Endothelial cell of umbilical vein (primary cell): ENCODE results near the gene SNX2. TPM values are rescaled to one million over a fixed set of nuclear protein-coding genes. Genes with fewer than 3 reads are reported as not detected.

Experiments
- BruUV-seq: library from RNA; stranded (reverse); fragments of 400-500 nt; replicated peaks from 2 replicates; lab custom pipeline; 2021; lab: Mats Ljungman, UMichigan
- CTCF ChIA-PET: fragments of 300-600, 350-600 bp; sonication (Branson Sonifier 250); formaldehyde crosslinking; loops from one replicate; lab custom pipeline; 2021; ENCODE audit warnings: antibody characterized with exemption, inconsistent platforms; lab: Charles Lee
- POLR2A ChIA-PET: fragments of 300-600, 350-600 bp; sonication (Branson Sonifier 250); formaldehyde crosslinking; loops from one replicate; lab custom pipeline; 2021; ENCODE audit warnings: antibody characterized with exemption, inconsistent platforms; lab: Charles Lee
- DNase-seq: peaks from one replicate; pipeline ENCODE4 v3.0.0-alpha.2; 2011; ENCODE audit warnings: low read depth, low spot score
- FAIRE-seq: peaks from 2 replicates; lab custom pipeline; 2011; peaks lifted over from hg19 to GRCh38; lab: Jason Lieb, UNC
- H2AFZ ChIP-seq: 2 replicates; pipeline ENCODE4 v1.6.0; 2012; ENCODE audit warnings: low read depth, low read length, control low read depth, inconsistent platforms
- H3K27ac ChIP-seq: 2 replicates; pipeline ENCODE4 v1.5.1; 2011; ENCODE audit warnings: low read depth, mild to moderate bottlenecking, control low read depth, low read length, moderate library complexity; ENCODE audit not compliant: insufficient read depth
- H3K27me3 ChIP-seq, 2 experiments: 2 replicates each; pipeline versions ENCODE4 v1.6.0 to v1.6.1; 2011; ENCODE audit warnings: low read length in 2 of 2, mixed read lengths in 1 of 2; ENCODE audit not compliant: control insufficient read depth in 2 of 2, insufficient read depth in 2 of 2
- H3K36me3 ChIP-seq, 2 experiments: 2 replicates in 1 of 2; 3 replicates in 1 of 2; pipeline ENCODE4 v1.5.1; 2011; ENCODE audit warnings: low read length in 2 of 2, mild to moderate bottlenecking in 1 of 2, moderate library complexity in 1 of 2; ENCODE audit not compliant: control insufficient read depth in 2 of 2, insufficient read depth in 2 of 2; ENCODE audit errors: extremely low read depth in 1 of 2
- H3K4me1 ChIP-seq: 3 replicates; pipeline ENCODE4 v1.5.1; 2011; ENCODE audit warnings: mild to moderate bottlenecking, low read length; ENCODE audit not compliant: control insufficient read depth, insufficient read depth; ENCODE audit errors: extremely low read depth
- H3K4me2 ChIP-seq: 2 replicates; pipeline ENCODE4 v1.6.1; 2011; ENCODE audit warnings: low read length, control low read depth, mixed read lengths; ENCODE audit not compliant: insufficient read depth
- H3K4me3 ChIP-seq, 3 experiments: fragments of 200-600 bp in 1 of 3; sonication (generic), shearing (Covaris generic) in 1 of 3; replicated peaks in 1 of 3; 2 replicates each; pipeline ENCODE4 v1.5.1; 2011 to 2016; ENCODE audit warnings: control low read depth in 3 of 3, low read length in 3 of 3, mild to moderate bottlenecking in 2 of 3, inconsistent platforms in 1 of 3, low read depth in 1 of 3, moderate library complexity in 1 of 3; ENCODE audit not compliant: insufficient read depth in 1 of 3
- H3K79me2 ChIP-seq: 2 replicates; pipeline ENCODE4 v1.6.0; 2012; ENCODE audit warnings: low read length, inconsistent platforms; ENCODE audit not compliant: control insufficient read depth, insufficient read depth
- H3K9ac ChIP-seq: replicated peaks from 2 replicates; pipeline ENCODE3; 2011; ENCODE audit warnings: low read length, control low read depth; ENCODE audit not compliant: insufficient read depth; ENCODE audit errors: extremely low read depth
- H3K9me1 ChIP-seq: replicated peaks from 3 replicates; pipeline ENCODE4 v1.6.0; 2011; ENCODE audit warnings: mild to moderate bottlenecking, low read length; ENCODE audit not compliant: control insufficient read depth, insufficient read depth; ENCODE audit errors: extremely low read depth
- H3K9me3 ChIP-seq: replicated peaks from 2 replicates; pipeline ENCODE4 v1.5.1; 2012; ENCODE audit warnings: low read length, inconsistent platforms; ENCODE audit not compliant: control insufficient read depth, insufficient read depth
- H4K20me1 ChIP-seq: replicated peaks from 2 replicates; pipeline ENCODE3; 2011; ENCODE audit warnings: mild to moderate bottlenecking, low read length; ENCODE audit not compliant: control insufficient read depth, insufficient read depth; ENCODE audit errors: extremely low read depth
- CTCF ChIP-seq, 2 donors: IDR thresholded peaks; 1 replicate in 1 of 2; 2 replicates in 1 of 2; pipeline ENCODE4 v1.5.1; 2011; ENCODE audit warnings: low read length in 2 of 2, mild to moderate bottlenecking in 2 of 2, moderate library complexity in 2 of 2, control low read depth in 1 of 2, inconsistent platforms in 1 of 2, low read depth in 1 of 2; ENCODE audit not compliant: insufficient read depth in 1 of 2; ENCODE audit errors: extremely low read depth in 1 of 2
- FOS ChIP-seq: IDR thresholded peaks from 2 replicates; pipeline ENCODE4 v1.6.1; 2011; ENCODE audit warnings: mild to moderate bottlenecking, low read length, moderate library complexity, borderline replicate concordance; ENCODE audit not compliant: insufficient read depth
- GATA2 ChIP-seq: IDR thresholded peaks from 2 replicates; pipeline ENCODE4 v1.7.0; 2011; ENCODE audit warnings: low read depth, mild to moderate bottlenecking, moderate library complexity, mixed read lengths, low read length; ENCODE audit not compliant: insufficient read length, insufficient read depth
- POLR2AphosphoS5 ChIP-seq: IDR thresholded peaks from 2 replicates; pipeline ENCODE4 v1.6.1; 2012; ENCODE audit warnings: low read depth, mild to moderate bottlenecking, control low read depth, low read length, moderate library complexity; ENCODE audit not compliant: insufficient read depth
- dilution Hi-C: fragments of 300-500 bp; cut with MboI; formaldehyde crosslinking; loops from one replicate; pipeline ENCODE4 v1.15.0; 2019; ENCODE audit warnings: low sequenced_read_pairs; ENCODE audit not compliant: extremely low pct_ligation_motif_present
- intact Hi-C: fragments of 100-400 bp; cut with micrococcal nuclease; formaldehyde crosslinking; loops from one replicate; pipeline ENCODE4 v1.10.0; 2022
- polyA plus RNA-seq, 4 experiments: library from polyadenylated mRNA; depleted of rRNA in 3 of 4; stranded (reverse) in 3 of 4; unstranded in 1 of 4; fragments of >200 nt; gene quantifications; 2 replicates each; pipeline versions ENCODE4 v1.2.1 to v1.2.3, GENCODE V29; 2011 to 2012; ENCODE audit warnings: missing spikeins in 1 of 4
- total RNA-seq: library from RNA; stranded (reverse); gene quantifications from 2 replicates; pipeline ENCODE4 v1.2.3, GENCODE V29; 2021

The SNX2 gene
- total and polyA plus RNA-seq, 2 donors (not counting 3 experiments of a cell fraction or from before 2014, with no cell fraction given): 14.4 to 51.2 TPM

DNA sequence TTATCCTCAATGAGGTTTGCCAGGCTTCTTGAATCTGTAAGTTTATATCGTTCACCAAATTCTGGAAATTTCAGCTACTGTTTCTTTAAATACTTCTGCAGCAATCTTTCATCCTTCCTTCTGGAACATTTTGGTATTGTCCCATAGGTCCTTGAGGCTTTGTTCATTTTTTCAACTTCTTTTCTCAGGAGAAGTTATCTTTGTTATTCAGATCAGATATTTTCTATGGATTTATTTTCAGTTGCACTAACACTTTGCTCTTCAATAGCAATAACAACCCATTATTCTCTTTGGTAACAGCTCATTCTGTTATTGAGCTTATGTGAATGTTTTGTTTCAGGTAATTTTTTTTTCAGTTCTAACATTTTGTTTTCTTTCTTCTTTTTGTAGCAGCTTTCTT, 13.5 kb downstream of the SNX2 start:
- FAIRE-seq (no peak), DNase-seq (no peak)
- H4K20me1 ChIP-seq: peaks cover 11% of the 10 kb centered on the region
- no peaks in the 10 kb centered on the region for H3K36me3 ChIP-seq
- H3K27me3 ChIP-seq: no peaks in the 10 kb centered on the region
- H2AFZ ChIP-seq: no peak overlapping the region
- no peak overlapping the region for H3K4me3 ChIP-seq
- H3K27ac ChIP-seq: no peak overlapping the region
- BruUV-seq: no TSS peak
- ChIA-PET POLR2A (no interaction called here), CTCF (interaction anchor here (1.1 kb wide), 1 partner anchor 84 kb away, joined by 3 read pairs; no protein-coding TSS in a partner anchor)
- TF ChIP-seq GATA2 (no peak), FOS (no peak), POLR2AphosphoS5 (no peak)
- intact Hi-C loops (no loop called here), dilution Hi-C loops (no loop called here)
- H3K79me2 ChIP-seq: peaks cover 26% of the 10 kb centered on the region
- H3K9me1 ChIP-seq: no peaks in the 10 kb centered on the region
- H3K9ac ChIP-seq: no peak overlapping the region
- no peaks in the 10 kb centered on the region for H3K9me3 ChIP-seq
- no peak overlapping the region for H3K4me2 ChIP-seq
- H3K4me1 ChIP-seq: no peaks in the 10 kb centered on the region

DNA sequence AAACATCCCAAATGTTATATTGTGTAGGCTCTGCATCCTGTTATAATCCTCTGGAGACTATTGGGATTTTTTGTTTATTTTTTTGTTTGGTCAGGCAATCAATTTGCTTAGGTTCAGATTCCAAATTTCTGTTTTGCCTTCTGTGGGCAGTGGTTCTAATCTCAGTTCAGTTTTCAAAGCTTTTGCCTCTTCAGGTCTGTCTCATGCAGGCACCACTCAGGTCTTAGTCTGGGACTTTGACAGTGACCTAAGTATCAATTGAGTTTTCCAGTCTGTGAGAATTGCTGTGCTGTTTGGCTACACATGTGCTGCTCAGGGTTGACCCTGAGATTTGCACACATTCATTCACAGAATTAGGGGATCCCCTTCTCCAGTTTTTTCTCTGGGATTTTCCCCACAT, 14.1 kb downstream of the SNX2 start:
- Histone ChIP-seq H3K4me1 (no peaks in the 10 kb centered on the region), H3K27me3 (no peaks in the 10 kb centered on the region), H2AFZ (no peak overlapping the region), H3K9ac (no peak overlapping the region), H3K4me2 (no peak overlapping the region), H3K9me3 (no peaks in the 10 kb centered on the region), H3K9me1 (no peaks in the 10 kb centered on the region), H3K36me3 (no peaks in the 10 kb centered on the region), H4K20me1 (peaks cover 8% of the 10 kb centered on the region), H3K79me2 (peaks cover 26% of the 10 kb centered on the region), H3K27ac (no peak overlapping the region), H3K4me3 (no peak overlapping the region)
- ChIA-PET CTCF (interaction anchor here (1.1 kb wide), 1 partner anchor 85 kb away, joined by 3 read pairs; no protein-coding TSS in a partner anchor), POLR2A (no interaction called here)
- intact Hi-C loops (no loop called here), dilution Hi-C loops (no loop called here)
- DNase-seq: no peak
- FAIRE-seq: no peak
- BruUV-seq: no TSS peak
- TF ChIP-seq POLR2AphosphoS5: no peak
- no peak for TF ChIP-seq CTCF (IDR thresholded peaks at IDR 0.05; ENCODE audit: extremely low read depth in 1 of 2, insufficient read depth in 1 of 2, low read depth in 1 of 2, low read length in 2 of 2)
